Skeletal muscle cell (primary cell): ENCODE results near the gene MRPL2.
"Not testable (repeated sequence)": the region's sequence is repeated elsewhere in the genome, so short reads cannot be mapped to it uniquely, and the experiment has no call there.

Source experiments
- DNase-seq: peaks from one replicate; pipeline ENCODE4 v3.0.0-alpha.2; 2010; ENCODE audit warnings: low read depth
- H3K4me3 ChIP-seq: 2 replicates; pipeline ENCODE4 v1.5.1; 2011; ENCODE audit warnings: low read depth, mild to moderate bottlenecking, control low read depth, low read length, moderate library complexity

MRPL2 gene

DNA sequence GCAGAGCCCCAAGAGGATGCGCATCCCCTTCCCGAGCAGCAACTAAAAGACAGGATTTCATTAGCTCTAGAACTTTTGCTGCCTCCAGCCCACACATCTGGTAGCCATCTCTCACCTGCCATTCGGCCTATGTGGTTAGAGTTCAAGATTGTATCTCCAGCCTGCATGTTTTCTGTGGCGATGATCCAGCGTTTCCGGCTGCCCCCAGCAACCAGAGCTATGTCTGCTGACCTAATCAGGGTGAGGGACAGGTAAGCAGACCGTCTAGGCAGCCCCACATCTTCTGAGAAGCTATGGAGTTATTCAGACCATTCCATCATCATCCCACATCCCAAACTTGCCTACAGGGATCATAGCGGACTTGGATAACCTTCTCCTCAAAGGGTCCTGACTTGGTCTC is 3.3 kb downstream of the MRPL2 start:
- no peak overlapping the region for H3K4me3 ChIP-seq
- DNase-seq = no peak

DNA sequence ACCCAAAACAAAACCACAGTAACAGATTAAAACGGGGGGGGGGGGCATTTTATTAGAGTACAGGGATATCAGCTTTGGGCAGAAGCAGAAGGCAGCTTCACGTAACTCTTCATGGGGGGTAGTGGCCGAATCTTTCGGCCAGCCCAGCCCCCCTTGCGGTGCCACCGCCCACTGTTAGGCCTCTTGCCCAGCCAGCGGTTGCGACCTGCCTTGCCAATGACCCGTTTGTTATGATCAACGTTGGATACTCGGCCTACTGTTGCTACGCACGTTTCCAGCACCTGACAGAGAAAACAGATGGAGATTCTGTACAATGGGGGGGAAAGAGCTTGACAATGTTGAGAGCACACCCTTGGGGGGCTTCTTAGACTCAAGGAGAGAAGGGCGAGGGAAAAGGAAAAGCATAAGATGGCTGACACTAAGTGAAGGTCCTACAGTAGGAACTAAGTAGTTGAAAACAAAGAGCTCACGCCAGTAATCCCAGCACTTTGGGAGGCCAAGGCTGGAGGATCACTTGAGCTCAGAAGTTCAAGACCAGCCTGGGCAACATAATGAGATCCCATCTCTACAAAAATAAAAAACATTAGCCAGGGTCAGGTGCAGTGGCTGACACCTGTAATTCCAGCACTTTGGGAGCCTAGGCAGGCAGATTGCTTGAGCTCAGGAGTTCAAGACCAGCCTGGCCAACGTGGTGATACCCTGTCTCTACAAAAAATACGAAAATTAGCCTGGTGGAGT is 4.9 kb downstream of the MRPL2 start:
- DNase-seq = no peak
- peak overlapping the region; percentile 91 for H3K4me3 ChIP-seq

DNA sequence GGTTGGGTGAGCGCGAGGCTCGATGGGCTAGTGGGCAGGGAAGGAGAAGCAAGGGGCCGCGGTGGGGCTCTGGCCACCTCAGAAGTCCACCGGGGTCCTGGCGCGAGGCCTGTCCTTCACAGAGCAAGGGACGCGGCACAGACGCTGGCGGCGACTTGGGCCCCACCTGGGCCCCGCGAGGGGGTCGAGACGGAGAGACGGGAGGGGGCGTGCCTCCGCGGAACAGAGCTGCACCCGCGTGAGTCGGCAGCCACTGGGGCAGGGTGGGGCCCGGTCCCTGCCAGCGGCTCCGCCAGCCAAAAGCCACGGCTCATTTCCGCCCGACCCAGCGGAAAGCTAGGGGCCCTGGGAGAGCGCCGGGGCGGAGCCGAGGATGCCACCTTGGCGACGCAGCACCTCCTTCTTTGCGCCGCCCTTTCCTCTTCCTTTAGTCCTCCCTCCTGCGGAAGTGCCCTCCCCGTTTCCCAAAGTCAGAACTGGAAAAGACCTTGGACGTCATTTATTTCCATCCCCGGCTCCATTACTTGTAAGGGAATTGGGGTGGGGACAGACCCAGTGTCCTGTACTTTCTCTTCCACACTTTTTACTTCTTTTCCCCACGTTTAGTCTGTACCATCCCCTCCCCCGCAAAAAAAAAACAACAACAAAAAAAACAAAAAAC is 5.6 kb downstream of the MRPL2 start, which contains the start of gene CUL7:
Gene CUL7, minus strand, starts transcription at position 307 of the 661 bp plus-strand sequence. CDS start 1,063 bp downstream, outside the sequence.
- DNase-seq = peak; percentile 84

GRCh38 chr6:43052842-43053544 is 6.2 kb downstream of the MRPL2 start:
- no peak for DNase-seq
- H3K4me3 ChIP-seq = peak overlapping the region; percentile 91

More for the DNA sequence above, 5.6 kb downstream of the MRPL2 start, which contains the start of gene CUL7:
- peak within 1 kb of the TSS; percentile 91 for H3K4me3 ChIP-seq

DNA sequence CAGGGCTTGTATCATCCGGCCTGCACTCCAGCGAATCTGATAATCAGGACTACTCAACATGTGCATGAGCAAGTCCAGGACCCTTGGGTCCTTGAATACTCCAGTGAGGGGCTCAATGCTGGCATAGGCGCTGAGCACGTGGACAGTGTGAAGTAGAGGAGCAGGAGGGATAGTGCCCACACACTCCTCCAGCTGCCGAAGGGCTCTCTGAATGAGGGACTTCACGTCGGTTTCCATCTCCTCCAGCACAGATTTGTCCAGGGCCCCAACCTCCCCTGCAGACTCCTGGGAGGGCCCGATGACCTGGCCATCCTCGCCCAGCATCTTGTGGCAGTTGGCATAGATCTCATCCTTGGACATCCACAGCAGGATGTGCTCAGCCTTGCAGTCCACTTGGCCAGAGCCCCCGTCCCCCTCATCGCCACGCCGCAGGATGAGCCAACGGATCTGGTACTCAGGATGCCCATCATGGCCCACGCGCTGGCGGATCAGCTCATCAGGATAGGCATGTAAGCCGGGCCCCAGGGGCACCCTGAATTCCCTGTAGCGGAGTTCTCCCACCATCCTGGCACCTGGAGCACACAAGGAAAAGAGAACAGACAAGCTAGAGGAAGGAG is 6.9 kb downstream of the MRPL2 start:
- peak overlapping the region; percentile 91 for H3K4me3 ChIP-seq
- no peak for DNase-seq

DNA sequence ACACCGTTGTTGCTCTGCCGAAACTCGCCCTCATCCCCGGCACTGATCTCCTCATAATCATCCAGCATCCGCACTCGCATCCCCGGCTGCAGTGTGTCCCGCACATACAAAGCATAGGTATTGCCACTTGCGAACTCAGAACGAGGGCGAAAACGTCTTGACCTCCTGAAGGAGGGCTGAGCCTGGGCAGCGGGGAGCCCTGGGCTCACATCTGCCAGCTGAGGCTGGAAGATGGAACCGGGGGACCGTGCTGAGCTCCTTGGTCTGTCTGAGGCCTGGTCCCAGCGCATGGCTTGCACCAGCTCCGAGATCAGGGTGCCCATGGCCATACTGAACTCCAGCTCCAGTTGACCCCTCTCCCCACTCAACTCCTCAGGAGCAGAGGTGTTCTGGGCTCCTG is 8.3 kb downstream of the MRPL2 start:
- DNase-seq = no peak
- H3K4me3 ChIP-seq = no peak overlapping the region

DNA sequence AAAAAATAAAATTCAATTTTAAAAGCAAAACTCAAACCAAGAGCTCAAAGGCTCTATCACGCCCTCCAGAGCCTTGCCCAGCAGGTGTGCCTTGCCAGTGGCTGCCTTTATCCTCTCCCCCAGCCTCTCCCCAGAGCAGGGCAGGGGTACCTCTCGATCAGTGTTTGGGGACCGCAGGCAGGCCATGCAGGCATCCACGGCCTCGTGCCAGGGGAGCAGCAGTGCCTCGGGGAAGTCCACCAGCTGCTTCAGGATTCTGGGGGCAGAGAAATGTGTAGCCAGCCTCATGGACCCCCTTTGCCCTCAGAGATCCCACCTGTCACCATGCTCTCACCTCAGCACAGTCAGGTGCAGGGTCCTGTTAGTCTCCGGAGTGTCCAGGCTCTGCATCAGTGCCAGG is 11.2 kb downstream of the MRPL2 start:
- H3K4me3 ChIP-seq = no peak overlapping the region
- no peak for DNase-seq

- no peak overlapping the region for H3K4me3 ChIP-seq
- no peak for DNase-seq
Measured at GRCh38 chr6:43045371-43045930, 13.8 kb downstream of the MRPL2 start.

- no peak overlapping the region for H3K4me3 ChIP-seq
- no peak for DNase-seq
Measured at GRCh38 chr6:43043310-43043709, 15.9 kb downstream of the MRPL2 start.

DNA sequence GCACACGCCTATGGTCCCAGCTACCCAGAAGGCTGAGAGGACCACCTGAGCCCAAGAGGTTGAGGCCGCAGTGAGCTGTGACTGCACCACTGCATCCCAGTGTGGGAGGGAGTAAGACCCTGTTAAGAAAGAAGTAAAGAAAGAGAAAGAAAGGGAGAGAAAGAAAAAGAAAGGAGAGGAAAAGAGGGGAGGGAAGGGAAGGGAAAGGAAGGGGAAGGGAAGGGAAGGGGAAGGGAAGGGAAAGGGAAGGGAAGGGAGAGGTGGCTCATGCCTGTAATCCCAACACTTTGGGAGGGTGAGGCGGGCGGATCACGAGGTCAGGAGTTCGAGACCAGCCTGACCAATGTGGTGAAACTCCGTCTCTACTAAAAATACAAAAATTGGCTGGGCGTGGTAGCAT is 17.8 kb downstream of the MRPL2 start:
- not testable (repeated sequence) for H3K4me3 ChIP-seq, DNase-seq

- DNase-seq = no peak
- H3K4me3 ChIP-seq = no peak overlapping the region
Measured at GRCh38 chr6:43040542-43041257, 18.5 kb downstream of the MRPL2 start.

DNA sequence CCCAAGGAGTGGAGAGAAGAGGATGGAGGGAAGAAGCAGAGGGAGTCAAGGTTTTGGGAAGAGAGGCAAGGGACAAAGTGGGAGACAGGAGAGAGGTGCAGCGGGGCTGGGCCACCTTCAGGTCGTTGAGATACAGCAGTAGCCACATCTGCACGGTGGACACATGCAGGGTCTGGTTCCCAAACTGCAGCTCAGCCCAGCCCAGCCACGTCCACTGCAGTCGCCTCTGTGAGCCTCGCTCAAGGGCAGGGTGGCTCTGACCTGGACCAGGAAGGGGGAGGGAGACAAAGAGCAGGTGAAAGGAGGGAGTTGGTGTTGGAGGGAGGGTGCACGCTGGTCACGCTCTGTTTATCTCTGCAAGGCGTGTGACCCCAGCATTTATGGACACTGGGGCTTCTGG is 20.5 kb downstream of the MRPL2 start:
- DNase-seq = no peak
- no peak overlapping the region for H3K4me3 ChIP-seq

DNA sequence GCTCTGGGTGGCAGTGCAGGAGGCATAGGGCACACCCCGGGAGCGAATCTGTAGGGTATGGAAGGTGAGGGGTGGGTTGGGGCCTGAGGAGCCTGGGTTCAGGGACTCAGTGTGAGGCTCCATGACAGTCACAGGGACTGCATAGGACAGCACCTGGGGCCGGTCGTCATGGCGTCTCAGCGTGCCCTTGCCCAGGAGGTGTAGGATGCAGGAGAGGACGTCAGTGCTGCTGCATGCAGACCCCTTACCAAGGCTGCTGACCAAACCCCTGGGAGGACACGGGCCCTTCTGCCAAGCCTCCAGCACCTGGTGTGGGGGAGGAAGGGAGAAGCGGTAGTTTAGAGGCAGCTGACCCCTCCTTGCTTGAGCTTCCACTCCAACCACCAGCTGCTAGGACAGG is 21.5 kb downstream of the MRPL2 start:
- no peak for DNase-seq
- no peak overlapping the region for H3K4me3 ChIP-seq

DNA sequence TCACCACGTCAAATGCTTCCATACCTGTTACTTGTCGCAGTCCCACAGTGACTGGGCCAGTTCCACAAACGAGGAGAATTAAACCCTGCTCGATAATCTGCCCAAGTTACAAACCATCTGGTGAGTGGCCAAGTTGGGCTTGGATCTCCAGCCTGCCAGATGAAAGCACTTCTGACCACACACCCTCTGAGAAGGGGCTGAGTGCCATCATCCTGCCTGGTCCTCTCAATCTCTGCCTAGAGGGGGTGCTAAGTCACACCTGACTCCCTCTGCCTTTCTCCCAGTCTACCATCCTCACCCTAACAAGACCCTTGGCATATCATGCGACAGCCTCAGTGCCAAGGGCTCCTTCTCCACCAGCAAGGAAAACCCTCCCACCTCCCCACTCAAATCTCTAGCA is 22.0 kb downstream of the MRPL2 start:
- H3K4me3 ChIP-seq = no peak overlapping the region
- DNase-seq = no peak

DNA sequence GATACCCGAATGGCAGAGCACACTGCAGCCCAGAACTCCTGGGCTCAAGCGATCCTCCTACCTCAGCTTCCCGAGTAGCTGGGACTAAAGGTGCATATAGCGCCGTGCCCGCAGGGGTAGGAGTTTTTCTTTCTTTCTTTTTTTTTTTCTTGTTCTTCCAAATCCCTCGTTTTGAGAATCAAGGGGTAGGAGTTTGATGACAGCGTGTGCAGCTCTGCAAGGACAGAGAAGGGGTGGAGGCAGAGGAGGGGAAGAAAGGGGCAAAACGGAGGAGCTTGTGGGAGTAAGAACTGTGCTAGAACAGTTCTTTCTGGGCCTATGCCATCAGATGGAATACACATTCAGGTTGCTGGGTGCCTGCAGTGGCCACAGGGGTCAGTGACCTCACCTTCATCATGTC is 22.5 kb downstream of the MRPL2 start:
- no peak for DNase-seq
- H3K4me3 ChIP-seq = no peak overlapping the region

- no peak overlapping the region for H3K4me3 ChIP-seq
- DNase-seq = no peak
Measured at GRCh38 chr6:43035495-43036194, 23.6 kb downstream of the MRPL2 start.

DNA sequence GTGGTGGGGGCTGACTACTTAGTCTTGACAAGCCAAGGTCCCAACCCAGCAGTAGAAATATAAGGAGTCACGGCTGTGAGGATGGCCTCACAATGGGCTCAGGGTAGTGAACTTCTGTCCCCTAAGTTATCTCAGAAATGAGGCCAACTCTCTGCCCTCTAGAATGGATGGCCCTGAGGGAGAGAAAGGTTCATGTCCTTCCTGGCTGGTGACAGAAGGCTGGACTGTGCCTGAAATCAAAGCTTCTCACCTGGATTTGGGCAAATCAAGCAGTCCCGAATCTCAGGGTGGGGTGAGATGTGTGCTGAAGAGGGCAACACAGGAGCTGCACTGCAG is 25.1 kb downstream of the MRPL2 start:
- no peak for DNase-seq
- H3K4me3 ChIP-seq = no peak overlapping the region

- no peak for DNase-seq
- H3K4me3 ChIP-seq = no peak overlapping the region
Measured at GRCh38 chr6:43033496-43034189, 25.6 kb downstream of the MRPL2 start.
